ENCODE results near the gene GARRE1. TPM values are rescaled to one million over a fixed set of nuclear protein-coding genes. Genes with fewer than 3 reads are reported as not detected.

The GARRE1 gene
- polyA plus RNA-seq, 2 of the 4 experiments (the other 2 are of a cell fraction), result 9.6 to 20.0 TPM

DNA sequence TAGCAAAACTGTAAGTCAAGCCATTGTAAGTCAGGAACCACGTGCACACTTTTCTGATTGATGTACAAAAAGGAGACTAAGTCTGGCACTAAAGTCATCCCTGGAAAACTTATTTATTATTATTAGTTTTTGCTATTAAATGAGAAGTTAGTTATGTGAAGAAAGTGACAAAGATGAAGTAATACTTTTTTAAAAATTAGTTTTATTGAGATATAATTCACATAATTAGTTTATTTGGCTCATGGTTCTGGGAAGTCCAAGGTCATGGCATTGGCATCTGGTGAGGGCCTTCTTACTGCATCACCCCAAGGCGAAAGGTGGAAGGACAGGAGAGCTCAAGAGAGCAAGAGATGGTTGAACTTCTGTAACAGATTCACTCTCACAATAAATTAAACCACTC lies 36.9 kb downstream of the GARRE1 start (continued):
- TF ChIP-seq, protein P1, sequence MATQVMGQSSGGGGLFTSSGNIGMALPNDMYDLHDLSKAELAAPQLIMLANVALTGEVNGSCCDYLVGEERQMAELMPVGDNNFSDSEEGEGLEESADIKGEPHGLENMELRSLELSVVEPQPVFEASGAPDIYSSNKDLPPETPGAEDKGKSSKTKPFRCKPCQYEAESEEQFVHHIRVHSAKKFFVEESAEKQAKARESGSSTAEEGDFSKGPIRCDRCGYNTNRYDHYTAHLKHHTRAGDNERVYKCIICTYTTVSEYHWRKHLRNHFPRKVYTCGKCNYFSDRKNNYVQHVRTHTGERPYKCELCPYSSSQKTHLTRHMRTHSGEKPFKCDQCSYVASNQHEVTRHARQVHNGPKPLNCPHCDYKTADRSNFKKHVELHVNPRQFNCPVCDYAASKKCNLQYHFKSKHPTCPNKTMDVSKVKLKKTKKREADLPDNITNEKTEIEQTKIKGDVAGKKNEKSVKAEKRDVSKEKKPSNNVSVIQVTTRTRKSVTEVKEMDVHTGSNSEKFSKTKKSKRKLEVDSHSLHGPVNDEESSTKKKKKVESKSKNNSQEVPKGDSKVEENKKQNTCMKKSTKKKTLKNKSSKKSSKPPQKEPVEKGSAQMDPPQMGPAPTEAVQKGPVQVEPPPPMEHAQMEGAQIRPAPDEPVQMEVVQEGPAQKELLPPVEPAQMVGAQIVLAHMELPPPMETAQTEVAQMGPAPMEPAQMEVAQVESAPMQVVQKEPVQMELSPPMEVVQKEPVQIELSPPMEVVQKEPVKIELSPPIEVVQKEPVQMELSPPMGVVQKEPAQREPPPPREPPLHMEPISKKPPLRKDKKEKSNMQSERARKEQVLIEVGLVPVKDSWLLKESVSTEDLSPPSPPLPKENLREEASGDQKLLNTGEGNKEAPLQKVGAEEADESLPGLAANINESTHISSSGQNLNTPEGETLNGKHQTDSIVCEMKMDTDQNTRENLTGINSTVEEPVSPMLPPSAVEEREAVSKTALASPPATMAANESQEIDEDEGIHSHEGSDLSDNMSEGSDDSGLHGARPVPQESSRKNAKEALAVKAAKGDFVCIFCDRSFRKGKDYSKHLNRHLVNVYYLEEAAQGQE (IDR thresholded peaks at IDR 0.05), result no peak
- TF ChIP-seq KDM1A (IDR thresholded peaks at IDR 0.05; ENCODE audit: low read depth) (no peak), FOXS1 (CRISPR knock-in tag; IDR thresholded peaks at IDR 0.05) (no peak), ZNF302 (CRISPR knock-in tag; IDR thresholded peaks at IDR 0.05) (no peak), GATA3 (IDR thresholded peaks at IDR 0.05; ENCODE audit: borderline replicate concordance) (no peak), EHMT2 (IDR thresholded peaks at IDR 0.05; ENCODE audit: low read depth) (no peak), CHD2 (IDR thresholded peaks at IDR 0.05; ENCODE audit: low read length, partially characterized antibody) (no peak), TP53 (CRISPR knock-in tag; IDR thresholded peaks at IDR 0.05) (no peak), SMC3 (IDR thresholded peaks at IDR 0.05) (no peak), SREBF2 (IDR thresholded peaks at IDR 0.05) (no peak), CBX2 (IDR thresholded peaks at IDR 0.05; ENCODE audit: borderline replicate concordance, low read depth) (no peak)

DNA sequence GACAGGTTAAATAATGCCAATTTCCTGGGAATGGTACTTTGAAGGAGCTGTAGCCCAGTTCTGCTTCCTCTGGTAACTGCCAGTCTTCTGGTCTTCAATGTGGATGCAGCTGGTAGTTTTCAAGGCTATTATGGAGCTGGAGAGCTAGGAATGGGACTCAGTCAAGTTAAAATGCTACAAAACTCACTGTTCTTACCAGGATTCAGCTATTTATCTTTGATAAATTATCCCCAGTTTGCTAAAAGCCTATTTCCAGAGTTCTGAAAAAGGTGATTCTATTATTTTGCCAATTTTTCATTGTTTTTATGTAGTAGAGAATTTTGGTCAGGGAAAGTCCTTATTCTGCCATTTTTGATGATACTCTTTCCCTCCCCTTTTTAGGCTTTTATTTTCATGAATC lies 40.7 kb downstream of the GARRE1 start:
- Histone ChIP-seq H3K9me3 (0 out of 3 replicates have a peak, but pooled peaks cover 3% of the 10 kb centered on the region), H3K4me2 (no peak overlapping the region), H3K4me3 (no peak overlapping the region), H3K4me1 (peaks cover 9% of the 10 kb centered on the region; the same call in 2 of the 3 replicates), H3K27ac (no peak overlapping the region)
- ATAC-seq (no peak), FAIRE-seq (peak; percentile 7), DNase-seq (ENCODE audit: low read depth in 1 of 2, low spot score in 1 of 2) (no peak)
- ChIA-PET CTCF (interaction anchor here (0.7 to 1.1 kb wide), 4 partner anchors 15 to 865 kb away, joined by 3 to 4 read pairs (median 3); no protein-coding TSS in a partner anchor), POLR2A (no interaction called here)
- TF ChIP-seq EHMT2 (IDR thresholded peaks at IDR 0.05; ENCODE audit: low read depth) (no peak), CEBPB (IDR thresholded peaks at IDR 0.05) (no peak), ZFP36 (IDR thresholded peaks at IDR 0.05; ENCODE audit: borderline replicate concordance, partially characterized antibody) (no peak), KDM5A (IDR thresholded peaks at IDR 0.05) (no peak), MAFK (IDR thresholded peaks at IDR 0.05; ENCODE audit: partially characterized antibody) (no peak), SMC3 (IDR thresholded peaks at IDR 0.05) (no peak)
- TF ChIP-seq, protein P2, sequence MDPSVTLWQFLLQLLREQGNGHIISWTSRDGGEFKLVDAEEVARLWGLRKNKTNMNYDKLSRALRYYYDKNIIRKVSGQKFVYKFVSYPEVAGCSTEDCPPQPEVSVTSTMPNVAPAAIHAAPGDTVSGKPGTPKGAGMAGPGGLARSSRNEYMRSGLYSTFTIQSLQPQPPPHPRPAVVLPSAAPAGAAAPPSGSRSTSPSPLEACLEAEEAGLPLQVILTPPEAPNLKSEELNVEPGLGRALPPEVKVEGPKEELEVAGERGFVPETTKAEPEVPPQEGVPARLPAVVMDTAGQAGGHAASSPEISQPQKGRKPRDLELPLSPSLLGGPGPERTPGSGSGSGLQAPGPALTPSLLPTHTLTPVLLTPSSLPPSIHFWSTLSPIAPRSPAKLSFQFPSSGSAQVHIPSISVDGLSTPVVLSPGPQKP (IDR thresholded peaks at IDR 0.05; ENCODE audit: low read depth, low read length), result no peak

DNA sequence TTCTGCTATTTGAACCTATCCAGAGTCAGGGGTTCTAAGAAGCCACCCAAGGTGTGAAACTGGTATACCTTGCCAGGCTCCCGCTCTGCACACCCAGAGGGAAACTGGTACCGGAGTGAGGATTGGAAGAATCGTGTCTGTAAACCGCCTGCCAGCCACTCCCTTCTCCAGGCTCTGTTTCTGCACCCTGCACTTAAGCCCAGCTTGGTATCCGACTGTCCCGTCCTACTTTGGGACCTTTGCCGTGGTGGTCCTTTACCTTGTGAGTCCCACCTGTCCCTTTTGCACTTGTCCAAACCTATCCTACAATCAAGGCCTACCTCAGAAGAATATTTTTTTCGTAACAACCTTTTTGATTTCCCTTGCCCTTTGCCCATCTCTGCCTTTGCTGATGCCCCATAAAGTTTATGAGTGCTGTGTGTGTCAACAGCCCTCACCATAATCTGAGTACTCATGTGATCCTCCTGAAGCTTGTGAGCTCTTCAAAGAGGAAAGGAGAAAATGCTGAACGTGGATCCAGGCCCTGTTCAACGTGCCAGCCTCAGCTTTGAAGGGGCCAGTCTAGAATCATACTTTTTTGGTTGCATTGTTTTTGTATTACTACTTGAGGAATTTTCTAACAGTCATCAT lies 44.7 kb downstream of the GARRE1 start:
- Histone ChIP-seq H3K9me3 (no peaks in the 10 kb centered on the region), H3K4me2 (no peak overlapping the region), H3K4me3 (no peak overlapping the region), H3K4me1 (peaks cover 9% of the 10 kb centered on the region; the same call in 2 of the 3 replicates), H3K27ac (no peak overlapping the region)
- ATAC-seq (no peak; a peak in 1 of 6 replicates), FAIRE-seq (peak; percentile 36), DNase-seq (ENCODE audit: low read depth in 1 of 2, low spot score in 1 of 2) (no peak)
- ChIA-PET POLR2A (no interaction called here), CTCF (interaction anchor here (0.6 to 1.7 kb wide), 6 partner anchors 10 to 60 kb away, joined by 3 to 4 read pairs (median 3); no protein-coding TSS in a partner anchor)
- TF ChIP-seq ZFP36 (IDR thresholded peaks at IDR 0.05; ENCODE audit: borderline replicate concordance, partially characterized antibody) (no peak), PHF8 (IDR thresholded peaks at IDR 0.05; ENCODE audit: borderline replicate concordance, low read depth) (no peak), CBX2 (IDR thresholded peaks at IDR 0.05; ENCODE audit: borderline replicate concordance, low read depth) (no peak), CBX8 (IDR thresholded peaks at IDR 0.05) (no peak), ZNF302 (CRISPR knock-in tag; IDR thresholded peaks at IDR 0.05) (no peak), EP300 (IDR thresholded peaks at IDR 0.05) (no peak), CHD4 (IDR thresholded peaks at IDR 0.05; ENCODE audit: borderline replicate concordance) (no peak), MAFK (IDR thresholded peaks at IDR 0.05; ENCODE audit: partially characterized antibody) (no peak), POLR2AphosphoS2 (conservative IDR thresholded peaks at IDR 0.05; ENCODE audit: low read length) (no peak), RAD21 (conservative IDR thresholded peaks at IDR 0.05 in 1 of 2, IDR thresholded peaks at IDR 0.05 in 1 of 2) (no peak), POLR2A (IDR thresholded peaks at IDR 0.05; ENCODE audit: low read length) (no peak), RARB (CRISPR knock-in tag; IDR thresholded peaks at IDR 0.05) (no peak), GATA3 (IDR thresholded peaks at IDR 0.05; ENCODE audit: borderline replicate concordance) (no peak), HOXB13 (CRISPR knock-in tag; IDR thresholded peaks at IDR 0.05; ENCODE audit: low read depth) (no peak), ESRRA (IDR thresholded peaks at IDR 0.05; ENCODE audit: borderline replicate concordance, low read length) (no peak), KDM1A (IDR thresholded peaks at IDR 0.05; ENCODE audit: low read depth) (no peak)
- TF ChIP-seq, protein P3, sequence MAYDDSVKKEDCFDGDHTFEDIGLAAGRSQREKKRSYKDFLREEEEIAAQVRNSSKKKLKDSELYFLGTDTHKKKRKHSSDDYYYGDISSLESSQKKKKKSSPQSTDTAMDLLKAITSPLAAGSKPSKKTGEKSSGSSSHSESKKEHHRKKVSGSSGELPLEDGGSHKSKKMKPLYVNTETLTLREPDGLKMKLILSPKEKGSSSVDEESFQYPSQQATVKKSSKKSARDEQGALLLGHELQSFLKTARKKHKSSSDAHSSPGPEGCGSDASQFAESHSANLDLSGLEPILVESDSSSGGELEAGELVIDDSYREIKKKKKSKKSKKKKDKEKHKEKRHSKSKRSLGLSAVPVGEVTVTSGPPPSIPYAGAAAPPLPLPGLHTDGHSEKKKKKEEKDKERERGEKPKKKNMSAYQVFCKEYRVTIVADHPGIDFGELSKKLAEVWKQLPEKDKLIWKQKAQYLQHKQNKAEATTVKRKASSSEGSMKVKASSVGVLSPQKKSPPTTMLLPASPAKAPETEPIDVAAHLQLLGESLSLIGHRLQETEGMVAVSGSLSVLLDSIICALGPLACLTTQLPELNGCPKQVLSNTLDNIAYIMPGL (CRISPR knock-in tag; IDR thresholded peaks at IDR 0.05; ENCODE audit: borderline replicate concordance), result no peak
- TF ChIP-seq, protein P4, sequence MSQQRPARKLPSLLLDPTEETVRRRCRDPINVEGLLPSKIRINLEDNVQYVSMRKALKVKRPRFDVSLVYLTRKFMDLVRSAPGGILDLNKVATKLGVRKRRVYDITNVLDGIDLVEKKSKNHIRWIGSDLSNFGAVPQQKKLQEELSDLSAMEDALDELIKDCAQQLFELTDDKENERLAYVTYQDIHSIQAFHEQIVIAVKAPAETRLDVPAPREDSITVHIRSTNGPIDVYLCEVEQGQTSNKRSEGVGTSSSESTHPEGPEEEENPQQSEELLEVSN (IDR thresholded peaks at IDR 0.05; ENCODE audit: borderline replicate concordance, low read depth), result no peak
- 89% methylated on average over 10 of the region's 10 CpGs for WGBS (ENCODE audit: missing lambda C conversion rate)

All from A549 (cell line).